HCT116 (cell line): ENCODE results near the gene SLC24A3. TPM values are rescaled to one million over a fixed set of nuclear protein-coding genes. Genes with fewer than 3 reads are reported as not detected.

ENCODE experiments used
- ATAC-seq: fragments of 200-7000 bp; cut with Tn5 transposase; 2 replicates; pipeline ENCODE4 v1.9.1; 2020; ENCODE audit warnings: mild to moderate bottlenecking, moderate library complexity
- BruUV-seq: library from RNA; stranded (reverse); fragments of 400-500 nt; replicated peaks from 2 replicates; lab custom pipeline; 2021; lab: Mats Ljungman, UMichigan
- CTCF ChIA-PET: fragments of 300-600 bp; sonication (Branson Sonifier 250); formaldehyde crosslinking; loops from one replicate; lab custom pipeline; 2021; ENCODE audit warnings: antibody characterized with exemption; lab: Charles Lee
- POLR2A ChIA-PET: fragments of 300-600, 350-600 bp; sonication (Branson Sonifier 250); formaldehyde crosslinking; loops from one replicate; lab custom pipeline; 2021; ENCODE audit warnings: antibody characterized with exemption; lab: Charles Lee
- RAD21 ChIA-PET, 2 experiments: fragments of 300-600 bp; sonication (Branson Sonifier 250); formaldehyde crosslinking; loops; one replicate each; lab custom pipeline; 2023; ENCODE audit warnings: low total read pairs in 2 of 2; ENCODE audit not compliant: uncharacterized antibody in 2 of 2, unreplicated experiment in 2 of 2, low non-redundant PET in 1 of 2; lab: Charles Lee
- DNase-seq: peaks from one replicate; pipeline ENCODE4 v3.0.0-alpha.2; 2010; ENCODE audit warnings: low read depth, low spot score
- H2AFZ ChIP-seq: fragments of 200-600 bp; shearing (Covaris generic), sonication (generic); 2 replicates; pipeline ENCODE4 v1.6.1; 2017; ENCODE audit warnings: low read depth, mixed run types, mixed read lengths, antibody characterized with exemption, low read length; ENCODE audit not compliant: poor library complexity, severe bottlenecking
- H3K27ac ChIP-seq: 2 replicates; pipeline ENCODE4 v1.5.1; 2012; ENCODE audit warnings: low read depth, low read length
- H3K27me3 ChIP-seq: fragments of 200-600 bp; sonication (generic); 2 replicates; pipeline ENCODE4 v1.6.1; 2016; ENCODE audit warnings: mixed run types, low read length, mixed read lengths; ENCODE audit not compliant: insufficient read depth
- H3K36me3 ChIP-seq, 2 experiments: fragments of 200-500 bp in 1 of 2; fragments of 200-600 bp in 1 of 2; sonication (Bioruptor generic) in 1 of 2; sonication (generic) in 1 of 2; 2 replicates each; pipeline versions ENCODE4 v1.5.1 to v1.6.1; 2014 to 2016; ENCODE audit warnings: low read length in 2 of 2, inconsistent platforms in 1 of 2, mixed read lengths in 1 of 2, mixed run types in 1 of 2; ENCODE audit not compliant: insufficient read depth in 2 of 2, control insufficient read depth in 1 of 2
- H3K4me1 ChIP-seq, 2 experiments: fragments of 200-600 bp in 1 of 2; sonication (generic) in 1 of 2; 2 replicates each; pipeline versions ENCODE4 v1.5.1 to v1.6.1; 2012 to 2017; ENCODE audit warnings: low read length in 2 of 2, inconsistent platforms in 1 of 2, mild to moderate bottlenecking in 1 of 2, mixed read lengths in 1 of 2, mixed run types in 1 of 2, moderate library complexity in 1 of 2; ENCODE audit not compliant: insufficient read depth in 2 of 2, control insufficient read depth in 1 of 2
- H3K4me2 ChIP-seq: fragments of 200-600 bp; sonication (generic); 2 replicates; pipeline ENCODE4 v1.6.1; 2017; ENCODE audit warnings: mixed run types, low read length, mixed read lengths
- H3K4me3 ChIP-seq, 2 experiments: fragments of 200-600 bp in 1 of 2; sonication (generic) in 1 of 2; replicated peaks in 1 of 2; 2 replicates each; pipeline ENCODE4 v1.5.1; 2011 to 2016; ENCODE audit warnings: low read length in 2 of 2, control low read depth in 1 of 2, low read depth in 1 of 2, mild to moderate bottlenecking in 1 of 2, mixed read lengths in 1 of 2, mixed run types in 1 of 2
- H3K79me2 ChIP-seq: fragments of 200-600 bp; sonication (generic); 2 replicates; pipeline ENCODE4 v1.6.1; 2017; ENCODE audit warnings: mild to moderate bottlenecking, mixed run types, low read length, moderate library complexity, mixed read lengths; ENCODE audit not compliant: insufficient read depth
- H3K9ac ChIP-seq: fragments of 200-600 bp; sonication (generic); 2 replicates; pipeline ENCODE4 v1.6.1; 2016; ENCODE audit warnings: low read length, mixed read lengths
- H3K9me2 ChIP-seq: fragments of 200-600 bp; sonication (generic), shearing (Covaris generic); 2 replicates; pipeline ENCODE4 v1.6.1; 2017; ENCODE audit warnings: mixed run types, mild to moderate bottlenecking, moderate library complexity; ENCODE audit not compliant: insufficient read depth
- H3K9me3 ChIP-seq, 2 experiments: fragments of 200-500 bp in 1 of 2; fragments of 200-600 bp in 1 of 2; sonication (Bioruptor generic) in 1 of 2; sonication (generic) in 1 of 2; 2 replicates each; pipeline ENCODE4 v1.6.1; 2014 to 2017; ENCODE audit warnings: low read length in 2 of 2, mixed read lengths in 2 of 2, inconsistent platforms in 1 of 2, low read depth in 1 of 2, mild to moderate bottlenecking in 1 of 2, mixed run types in 1 of 2, moderate library complexity in 1 of 2; ENCODE audit not compliant: control insufficient read depth in 1 of 2, insufficient read depth in 1 of 2
- H4K20me1 ChIP-seq: fragments of 200-600 bp; sonication (generic), shearing (Covaris generic); 2 replicates; pipeline ENCODE4 v1.6.1; 2017; ENCODE audit warnings: mixed run types, mild to moderate bottlenecking, moderate library complexity; ENCODE audit not compliant: insufficient read depth
- CBX3 ChIP-seq: IDR thresholded peaks from 2 replicates; pipeline ENCODE4 v1.6.1; 2012; ENCODE audit warnings: low read depth
- EGR1 ChIP-seq: IDR thresholded peaks from 2 replicates; pipeline ENCODE4 v1.6.1; 2012; ENCODE audit warnings: low read depth
- EZH2 ChIP-seq: fragments of 200-600 bp; sonication (generic); IDR thresholded peaks from 2 replicates; pipeline ENCODE4 v1.6.1; 2017; ENCODE audit warnings: antibody characterized with exemption, mixed run types
- EZH2phosphoT487 ChIP-seq: fragments of 200-600 bp; IDR thresholded peaks from 2 replicates; pipeline ENCODE4 v1.6.1; 2018; ENCODE audit warnings: antibody characterized with exemption, borderline replicate concordance
- FOSL1 ChIP-seq: IDR thresholded peaks from 2 replicates; pipeline ENCODE4 v1.6.1; 2012; ENCODE audit warnings: low read depth
- JUND ChIP-seq: IDR thresholded peaks from 2 replicates; pipeline ENCODE4 v1.6.1; 2012
- POLR2A ChIP-seq: IDR thresholded peaks from 2 replicates; pipeline ENCODE4 v1.7.0; 2011; ENCODE audit warnings: borderline replicate concordance; ENCODE audit not compliant: insufficient read depth, insufficient read length; ENCODE audit errors: extremely low read depth
- RAD21 ChIP-seq: IDR thresholded peaks from 2 replicates; pipeline ENCODE4 v1.6.1; 2012; ENCODE audit warnings: low read depth, mild to moderate bottlenecking
- SIN3A ChIP-seq: IDR thresholded peaks from 2 replicates; pipeline ENCODE4 v1.6.1; 2012; ENCODE audit warnings: low read depth
- SP1 ChIP-seq: IDR thresholded peaks from 2 replicates; pipeline ENCODE4 v1.6.1; 2012; ENCODE audit warnings: low read depth
- SRF ChIP-seq: IDR thresholded peaks from 2 replicates; pipeline ENCODE4 v1.6.1; 2012; ENCODE audit warnings: low read depth
- TCF7L2 ChIP-seq: IDR thresholded peaks from 2 replicates; pipeline ENCODE4 v1.7.0; 2011; ENCODE audit warnings: borderline replicate concordance, inconsistent platforms; ENCODE audit not compliant: insufficient read depth, insufficient read length; ENCODE audit errors: extremely low read depth
- YY1 ChIP-seq: IDR thresholded peaks from 2 replicates; pipeline ENCODE4 v1.6.1; 2011; ENCODE audit warnings: low read length, low read depth, moderate library complexity, mild to moderate bottlenecking; ENCODE audit not compliant: insufficient replicate concordance; ENCODE audit errors: extremely low read depth
- intact Hi-C: fragments of 100-400 bp; cut with micrococcal nuclease; formaldehyde crosslinking; loops from 2 replicates; pipeline ENCODE4 v1.10.0; 2022
- total RNA-seq: library from RNA; stranded (reverse); gene quantifications from one replicate; pipeline ENCODE4 v1.2.1, GENCODE V29; 2021; ENCODE audit not compliant: unreplicated experiment
- TF ChIP-seq, protein P1 (sequence below), 3 experiments: fragments of 200-600 bp in 1 of 3; sonication (generic) in 1 of 3; IDR thresholded peaks in 2 of 3; conservative IDR thresholded peaks in 1 of 3; 2 replicates each; pipeline ENCODE4 v1.5.1; 2012 to 2017; ENCODE audit warnings: low read depth in 2 of 3, low read length in 2 of 3, antibody characterized with exemption in 1 of 3, borderline replicate concordance in 1 of 3, control low read depth in 1 of 3, mild to moderate bottlenecking in 1 of 3, mixed read lengths in 1 of 3, mixed run types in 1 of 3, moderate library complexity in 1 of 3; ENCODE audit not compliant: insufficient read depth in 1 of 3
- TF ChIP-seq, protein P2 (sequence below): IDR thresholded peaks from 2 replicates; pipeline ENCODE4 v1.6.1; 2012; ENCODE audit warnings: low read depth

SLC24A3 gene
- total RNA-seq, 1 experiment from 2014 or later: not detected

DNA sequence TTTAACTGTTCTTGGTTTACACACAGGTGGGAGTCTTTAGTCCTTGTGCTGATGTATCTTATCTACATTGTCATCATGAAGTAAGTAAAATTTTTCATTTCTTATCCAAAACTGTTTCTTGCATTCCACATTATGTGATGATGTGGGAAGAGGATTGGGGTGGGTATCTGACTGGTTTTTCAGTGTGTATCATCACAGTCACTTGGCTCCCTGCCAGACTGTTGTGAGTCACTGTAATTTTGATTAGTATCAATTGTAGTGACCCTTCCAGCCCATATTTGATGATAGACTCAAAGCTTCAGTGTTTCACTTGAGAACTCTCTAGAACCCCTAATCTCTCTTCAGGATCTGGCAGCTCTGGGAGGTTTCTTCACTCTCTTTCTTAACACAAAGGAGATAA is 461.1 kb downstream of the SLC24A3 start:
- no peak overlapping the region for H3K27ac ChIP-seq
- H3K9me2 ChIP-seq: no peaks in the 10 kb centered on the region
- DNase-seq (no peak), ATAC-seq (no peak)
- intact Hi-C loops: no loop called here
- no peak overlapping the region for H3K4me3 ChIP-seq
- TF ChIP-seq JUND: no peak
- no peak for TF ChIP-seq EGR1
- no peak for TF ChIP-seq FOSL1
- TF ChIP-seq TCF7L2: no peak
- no peak for TF ChIP-seq CBX3
- no peak for TF ChIP-seq POLR2A
- TF ChIP-seq SIN3A: no peak
- TF ChIP-seq, protein P1, sequence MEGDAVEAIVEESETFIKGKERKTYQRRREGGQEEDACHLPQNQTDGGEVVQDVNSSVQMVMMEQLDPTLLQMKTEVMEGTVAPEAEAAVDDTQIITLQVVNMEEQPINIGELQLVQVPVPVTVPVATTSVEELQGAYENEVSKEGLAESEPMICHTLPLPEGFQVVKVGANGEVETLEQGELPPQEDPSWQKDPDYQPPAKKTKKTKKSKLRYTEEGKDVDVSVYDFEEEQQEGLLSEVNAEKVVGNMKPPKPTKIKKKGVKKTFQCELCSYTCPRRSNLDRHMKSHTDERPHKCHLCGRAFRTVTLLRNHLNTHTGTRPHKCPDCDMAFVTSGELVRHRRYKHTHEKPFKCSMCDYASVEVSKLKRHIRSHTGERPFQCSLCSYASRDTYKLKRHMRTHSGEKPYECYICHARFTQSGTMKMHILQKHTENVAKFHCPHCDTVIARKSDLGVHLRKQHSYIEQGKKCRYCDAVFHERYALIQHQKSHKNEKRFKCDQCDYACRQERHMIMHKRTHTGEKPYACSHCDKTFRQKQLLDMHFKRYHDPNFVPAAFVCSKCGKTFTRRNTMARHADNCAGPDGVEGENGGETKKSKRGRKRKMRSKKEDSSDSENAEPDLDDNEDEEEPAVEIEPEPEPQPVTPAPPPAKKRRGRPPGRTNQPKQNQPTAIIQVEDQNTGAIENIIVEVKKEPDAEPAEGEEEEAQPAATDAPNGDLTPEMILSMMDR (IDR thresholded peaks at IDR 0.05 in 2 of 3, conservative IDR thresholded peaks at IDR 0.05 in 1 of 3; ENCODE audit: borderline replicate concordance in 1 of 3, insufficient read depth in 1 of 3, low read depth in 2 of 3, low read length in 2 of 3): no peak
- TF ChIP-seq RAD21: no peak
- TF ChIP-seq EZH2phosphoT487: no peak
- TF ChIP-seq, protein P2, sequence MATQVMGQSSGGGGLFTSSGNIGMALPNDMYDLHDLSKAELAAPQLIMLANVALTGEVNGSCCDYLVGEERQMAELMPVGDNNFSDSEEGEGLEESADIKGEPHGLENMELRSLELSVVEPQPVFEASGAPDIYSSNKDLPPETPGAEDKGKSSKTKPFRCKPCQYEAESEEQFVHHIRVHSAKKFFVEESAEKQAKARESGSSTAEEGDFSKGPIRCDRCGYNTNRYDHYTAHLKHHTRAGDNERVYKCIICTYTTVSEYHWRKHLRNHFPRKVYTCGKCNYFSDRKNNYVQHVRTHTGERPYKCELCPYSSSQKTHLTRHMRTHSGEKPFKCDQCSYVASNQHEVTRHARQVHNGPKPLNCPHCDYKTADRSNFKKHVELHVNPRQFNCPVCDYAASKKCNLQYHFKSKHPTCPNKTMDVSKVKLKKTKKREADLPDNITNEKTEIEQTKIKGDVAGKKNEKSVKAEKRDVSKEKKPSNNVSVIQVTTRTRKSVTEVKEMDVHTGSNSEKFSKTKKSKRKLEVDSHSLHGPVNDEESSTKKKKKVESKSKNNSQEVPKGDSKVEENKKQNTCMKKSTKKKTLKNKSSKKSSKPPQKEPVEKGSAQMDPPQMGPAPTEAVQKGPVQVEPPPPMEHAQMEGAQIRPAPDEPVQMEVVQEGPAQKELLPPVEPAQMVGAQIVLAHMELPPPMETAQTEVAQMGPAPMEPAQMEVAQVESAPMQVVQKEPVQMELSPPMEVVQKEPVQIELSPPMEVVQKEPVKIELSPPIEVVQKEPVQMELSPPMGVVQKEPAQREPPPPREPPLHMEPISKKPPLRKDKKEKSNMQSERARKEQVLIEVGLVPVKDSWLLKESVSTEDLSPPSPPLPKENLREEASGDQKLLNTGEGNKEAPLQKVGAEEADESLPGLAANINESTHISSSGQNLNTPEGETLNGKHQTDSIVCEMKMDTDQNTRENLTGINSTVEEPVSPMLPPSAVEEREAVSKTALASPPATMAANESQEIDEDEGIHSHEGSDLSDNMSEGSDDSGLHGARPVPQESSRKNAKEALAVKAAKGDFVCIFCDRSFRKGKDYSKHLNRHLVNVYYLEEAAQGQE: no peak
- no peak for TF ChIP-seq EZH2
- no peak for TF ChIP-seq SRF
- TF ChIP-seq YY1: no peak
- no peak for TF ChIP-seq SP1
- H3K27me3 ChIP-seq: peaks cover 14% of the 10 kb centered on the region; the same call in 1 of the 2 replicates
- no TSS peak for BruUV-seq
- H3K4me1 ChIP-seq: no peaks in the 10 kb centered on the region
- H3K79me2 ChIP-seq: no peaks in the 10 kb centered on the region
- H3K4me2 ChIP-seq: no peak overlapping the region
- no peaks in the 10 kb centered on the region for H4K20me1 ChIP-seq
- CTCF ChIA-PET: no interaction called here
- POLR2A ChIA-PET: no interaction called here
- H3K9ac ChIP-seq: no peak overlapping the region
- RAD21 ChIA-PET: no interaction called here
- no peaks in the 10 kb centered on the region for H3K36me3 ChIP-seq
- no peaks in the 10 kb centered on the region for H3K9me3 ChIP-seq
- H2AFZ ChIP-seq: no peak overlapping the region
